HG02852 (cell line): ENCODE data around the gene LCNL1.

ENCODE experiments used
- ATAC-seq: cut with Tn5 transposase; IDR thresholded peaks from one replicate; pipeline ENCODE4 v1.9.1; 2021; ENCODE audit warnings: mild to moderate bottlenecking, moderate library complexity; ENCODE audit not compliant: unreplicated experiment

Gene LCNL1

GRCh38 chr9:136982232-136983051, at the start of gene LCNL1:
Gene LCNL1, plus strand, starts transcription at chr9:136982993. Its CDS starts 594 bp downstream, at chr9:136983587.
- ATAC-seq = no peak

DNA sequence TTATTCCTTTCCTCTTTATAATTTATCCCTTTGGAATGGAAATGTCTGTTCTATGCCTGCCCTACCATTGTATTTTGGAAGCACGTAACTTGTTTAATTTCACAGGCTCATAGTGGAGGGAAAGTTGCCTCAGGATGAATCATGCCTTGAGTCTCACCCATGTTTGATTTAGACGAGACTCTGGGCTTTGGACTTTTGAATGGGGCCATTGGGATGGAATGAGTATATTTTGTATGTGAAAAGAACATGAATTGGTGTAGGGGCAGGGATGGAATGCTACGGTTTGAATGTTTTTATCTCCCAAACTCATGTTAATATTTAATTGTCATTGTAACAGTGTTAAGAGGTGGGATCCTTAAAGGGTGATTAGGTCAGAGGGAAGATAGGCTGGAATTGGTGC, 48.5 kb upstream of the LCNL1 start:
- no peak for ATAC-seq

- ATAC-seq = no peak
These were observed 47.1 kb upstream of the LCNL1 start for GRCh38 chr9:136935651-136936050.

GRCh38 chr9:136936645-136937170, 46.1 kb upstream of the LCNL1 start:
- ATAC-seq = no peak

- ATAC-seq = no peak
These were observed 45.4 kb upstream of the LCNL1 start for GRCh38 chr9:136937186-136938001.

DNA sequence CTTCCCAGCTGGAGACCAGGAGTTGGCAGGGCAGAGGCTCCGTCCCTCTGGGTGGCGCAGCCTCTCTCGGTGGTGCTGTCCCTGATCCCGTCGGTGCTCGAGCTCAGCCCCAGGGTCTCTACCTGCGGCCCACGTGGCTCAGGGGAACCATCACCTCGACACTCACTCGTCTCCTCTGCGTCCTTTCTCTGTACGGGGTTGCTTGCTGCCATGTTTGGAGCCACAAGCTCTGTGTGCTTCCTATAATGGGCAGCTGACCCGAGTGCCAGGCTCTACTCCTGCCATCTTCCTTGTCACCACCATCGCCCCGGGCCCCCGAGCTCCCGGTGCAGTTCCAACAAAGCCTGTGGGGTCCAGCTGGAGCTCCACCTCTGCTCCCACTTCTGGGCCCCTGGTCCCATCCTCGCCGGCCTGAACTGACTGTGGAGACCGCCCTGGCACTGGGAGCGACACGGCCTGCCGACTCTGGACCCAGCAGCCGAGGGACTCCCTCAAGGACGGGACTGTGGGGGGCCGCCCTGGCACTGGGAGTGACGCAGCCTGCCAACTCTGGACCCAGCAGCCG, 43.3 kb upstream of the LCNL1 start:
- ATAC-seq = no peak

DNA sequence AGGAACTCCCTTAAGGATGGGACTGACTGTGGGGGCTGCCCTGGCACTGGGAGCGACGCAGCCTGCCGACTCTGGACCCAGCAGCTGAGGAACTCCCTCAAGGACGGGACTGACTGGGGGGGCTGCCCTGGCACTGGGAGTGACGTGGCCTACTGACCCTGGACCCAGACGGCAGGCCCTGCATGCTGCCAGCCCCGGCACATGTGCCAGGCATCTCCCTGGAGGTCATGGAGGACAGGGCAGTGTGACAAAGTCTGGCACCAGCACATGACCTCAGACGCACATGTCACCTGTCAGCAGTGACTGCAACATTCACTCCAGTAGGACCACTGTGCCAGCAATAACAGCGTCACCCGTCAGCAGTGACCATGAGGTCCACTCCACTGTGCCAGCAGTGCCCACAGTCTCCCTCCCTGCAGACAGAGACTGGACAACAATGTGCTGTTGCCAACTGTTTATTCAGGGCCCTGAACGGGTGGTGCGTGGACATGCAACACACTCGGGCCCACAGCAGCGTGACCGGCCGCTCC, 42.7 kb upstream of the LCNL1 start:
- ATAC-seq = no peak

DNA sequence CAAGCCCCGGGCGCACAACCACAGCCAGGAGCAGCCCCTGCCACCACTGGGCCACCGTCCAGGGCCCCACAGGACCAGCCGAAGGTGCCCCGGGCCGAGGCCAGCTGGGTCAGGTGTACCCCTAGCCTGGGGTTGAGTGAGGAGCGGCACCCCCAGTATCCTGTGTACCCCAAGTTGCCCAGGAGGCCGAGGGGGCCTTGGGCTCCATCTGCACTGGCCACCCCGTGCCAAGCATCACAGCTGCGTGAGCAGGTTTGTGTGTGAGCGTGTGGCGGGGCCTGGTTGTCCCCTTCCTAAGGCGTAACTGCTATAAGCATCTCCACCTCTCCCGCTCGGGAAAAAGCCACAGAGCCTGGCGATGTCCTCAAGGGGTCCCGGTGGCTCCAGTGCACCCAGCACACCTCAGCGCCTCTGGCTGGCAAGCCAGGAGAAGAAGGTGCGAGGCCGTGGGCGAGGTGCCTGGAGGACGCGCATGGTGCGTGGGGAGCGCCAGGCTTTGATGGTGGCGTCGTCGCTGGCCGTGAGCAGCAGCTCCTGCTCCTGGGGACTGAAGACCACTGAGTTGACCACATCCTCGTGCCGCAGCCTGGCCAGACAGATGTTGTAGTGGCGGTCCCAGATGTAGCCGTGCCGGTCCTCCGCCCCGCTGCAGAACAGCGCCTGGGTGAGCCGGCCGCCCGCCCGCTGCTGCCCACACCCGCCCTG, 42.1 kb upstream of the LCNL1 start:
- no peak for ATAC-seq

DNA sequence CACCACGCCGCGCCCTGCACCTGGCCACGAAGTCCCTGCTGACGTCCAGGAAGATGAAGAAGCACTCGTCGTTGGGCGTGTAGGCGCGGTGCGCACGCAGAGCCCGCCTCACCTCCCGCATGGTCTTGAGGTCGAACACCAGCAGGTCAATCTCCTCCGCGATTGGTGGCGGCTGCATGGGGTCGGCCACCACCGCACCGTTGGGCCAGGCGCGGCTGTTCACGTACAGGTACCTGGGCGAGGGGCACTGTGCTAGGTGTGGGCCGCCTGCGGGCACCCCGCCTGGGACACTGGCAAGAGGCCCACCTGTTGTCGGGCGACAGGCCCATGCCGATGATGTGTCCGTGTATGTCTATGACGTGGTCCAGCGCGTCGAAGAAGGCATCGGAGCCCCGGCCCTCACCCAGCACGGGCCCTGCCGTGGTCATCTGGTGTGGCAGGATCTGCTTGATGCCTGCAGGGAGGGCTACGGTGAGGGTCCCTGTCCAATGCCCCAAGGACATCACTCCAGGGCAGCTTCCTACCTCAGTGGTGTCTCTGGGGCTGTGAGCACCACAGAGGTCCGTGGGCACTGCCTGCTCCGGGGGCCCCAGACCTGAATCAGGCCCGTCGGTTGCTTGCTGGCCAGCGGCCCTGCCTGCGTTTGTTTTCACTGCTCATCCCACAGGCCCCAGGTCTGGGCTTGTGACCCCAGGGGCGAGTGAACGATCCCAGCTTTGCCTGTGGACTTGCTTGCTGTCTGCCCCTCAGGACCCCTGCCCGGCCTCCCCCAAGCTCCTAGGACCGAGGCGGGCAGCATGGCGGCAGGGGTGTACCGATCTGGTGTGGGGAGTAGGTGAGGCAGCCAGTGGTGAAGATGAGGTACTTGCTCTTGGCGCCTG, 41.3 kb upstream of the LCNL1 start:
- no peak for ATAC-seq

GRCh38 chr9:136942112-136942880, 40.5 kb upstream of the LCNL1 start:
- no peak for ATAC-seq

DNA sequence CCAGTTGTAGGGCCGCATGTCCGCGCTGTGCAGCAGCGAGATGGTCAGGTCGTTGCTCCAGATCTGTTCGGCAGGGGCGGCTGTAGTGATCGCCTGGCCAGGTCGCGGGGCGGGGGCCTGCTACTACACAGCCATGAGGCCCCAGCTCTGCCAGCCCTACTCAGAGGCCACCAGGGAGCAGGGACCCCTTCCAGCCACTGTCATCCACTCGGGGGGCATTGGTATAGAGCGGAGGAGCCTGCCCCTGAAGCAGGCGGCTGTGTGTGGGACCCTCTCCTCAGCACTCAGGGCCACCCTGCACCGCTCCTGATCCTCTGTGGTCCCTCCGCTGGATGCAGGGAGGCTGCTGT, 39.9 kb upstream of the LCNL1 start:
- ATAC-seq = no peak

DNA sequence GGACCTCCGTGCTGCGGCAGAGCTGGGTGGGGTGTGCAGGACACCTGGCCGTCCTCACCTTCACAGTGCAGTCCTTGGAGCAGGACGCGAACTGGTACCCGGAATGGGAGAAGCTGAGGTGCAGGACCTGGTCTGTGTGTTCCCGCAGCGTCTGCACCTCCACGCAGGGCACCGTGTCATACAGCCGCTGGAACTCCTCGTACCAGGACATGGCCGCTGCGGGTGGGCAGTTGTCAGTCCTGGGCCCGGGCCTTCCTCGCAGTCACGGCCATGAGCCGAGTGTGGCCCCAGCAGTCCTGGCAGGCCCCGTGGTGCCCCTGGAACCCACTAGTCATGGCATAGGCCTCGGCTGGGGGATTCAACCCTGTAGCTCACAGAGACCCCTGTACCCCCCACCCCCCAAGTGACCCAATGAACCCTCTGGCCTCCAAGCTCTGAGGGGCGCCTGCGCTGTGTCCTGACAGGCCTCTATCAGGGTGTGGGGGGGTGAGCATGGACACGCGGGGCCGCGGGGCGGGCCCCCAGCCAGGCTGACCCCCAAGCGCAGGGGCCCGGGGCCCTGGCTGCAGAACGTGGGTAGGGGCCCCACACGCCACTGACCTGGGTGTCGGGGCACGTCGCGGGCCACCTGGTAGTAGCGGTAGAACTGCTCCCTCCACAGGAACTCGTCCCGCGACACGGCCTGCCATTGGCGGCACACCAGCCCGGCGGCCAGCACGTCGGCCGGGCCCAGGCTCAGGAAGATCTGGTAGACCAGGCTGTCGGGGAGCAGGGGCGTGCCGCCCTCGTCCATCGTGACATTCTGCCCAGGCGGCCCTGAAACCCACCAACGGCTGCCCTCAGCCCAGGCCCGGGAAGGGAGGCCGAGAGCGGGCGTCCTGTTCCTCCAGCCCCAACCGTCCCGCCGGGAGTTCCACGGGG, 39.2 kb upstream of the LCNL1 start:
- ATAC-seq = peak; percentile 6

DNA sequence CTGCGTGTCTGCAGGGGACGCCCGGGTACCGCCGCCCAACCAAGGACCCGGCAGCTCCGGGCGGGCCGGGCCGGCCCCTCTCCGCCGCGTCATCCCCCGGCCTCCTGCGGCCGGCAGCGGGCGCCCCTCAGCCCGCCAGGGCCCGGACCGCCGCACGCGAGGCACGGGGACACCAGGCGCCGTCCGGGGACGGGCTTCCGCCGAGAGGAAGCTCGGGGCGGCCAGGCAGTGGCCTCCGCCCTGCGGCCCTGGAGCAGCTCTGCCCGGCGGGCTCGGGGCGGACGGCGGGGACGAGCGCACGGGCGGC, 38.6 kb upstream of the LCNL1 start:
- ATAC-seq = peak; percentile 38

GRCh38 chr9:136944519-136945332, 38.1 kb upstream of the LCNL1 start, which contains the start of the genes C8G and FBXW5:
Gene C8G, plus strand, starts transcription at chr9:136945243. Its CDS starts 78 bp downstream, at chr9:136945321.
Gene FBXW5, minus strand, starts transcription at chr9:136944738. Its CDS starts 655 bp downstream, at chr9:136944083.
- peak; percentile 74 for ATAC-seq

GRCh38 chr9:136945333-136946227, 37.2 kb upstream of the LCNL1 start:
- no peak for ATAC-seq
